Right atrium auricular region (tissue), 2 donors: ENCODE data around the gene SPATA7. TPM values are rescaled to one million over a fixed set of nuclear protein-coding genes. Genes with fewer than 3 reads are reported as not detected.
A peak's percentile ranks its signal among the peaks of the same experiment; 100 is the strongest.
"Not testable (repeated sequence)": the region's sequence is repeated elsewhere in the genome, so short reads cannot be mapped to it uniquely, and the experiment has no call there.

Source experiments
- DNase-seq: peaks from one replicate; pipeline ENCODE4 v3.0.0-alpha.2; 2019; ENCODE audit warnings: low spot score
- H3K27ac ChIP-seq, 2 donors: fragments of 200-600 bp; sonication (generic); 1 replicate in 1 of 2; 2 replicates in 1 of 2; pipeline ENCODE4 v1.5.1; 2016 to 2019
- H3K27me3 ChIP-seq, 2 donors: fragments of 200-600 bp; sonication (generic); one replicate each; pipeline versions ENCODE4 v1.5.1 to v1.6.0; 2017 to 2019
- H3K36me3 ChIP-seq: fragments of 200-600 bp; sonication (generic); one replicate; pipeline ENCODE4 v1.5.1; 2016
- H3K4me1 ChIP-seq, 2 donors: fragments of 200-600 bp; sonication (generic); one replicate each; pipeline versions ENCODE4 v1.5.1 to v1.6.0; 2017 to 2019
- H3K4me3 ChIP-seq, 2 donors: fragments of 200-600 bp; sonication (generic); 1 replicate in 1 of 2; 2 replicates in 1 of 2; pipeline ENCODE4 v1.5.1; 2017 to 2019; ENCODE audit warnings: mild to moderate bottlenecking in 1 of 2, moderate library complexity in 1 of 2
- H3K9me3 ChIP-seq, 2 donors: fragments of 200-600 bp; sonication (generic); one replicate each; pipeline ENCODE4 v1.5.1; 2019
- total RNA-seq, 2 donors: library from RNA; depleted of rRNA; stranded (reverse); fragments of >200 nt; gene quantifications; one replicate each; pipeline ENCODE4 v1.1.0, GENCODE V29; 2016
- TF ChIP-seq, protein P1 (sequence below), 2 donors: fragments of 200-600 bp; sonication (generic); IDR thresholded peaks; one replicate each; pipeline ENCODE4 v1.5.1; 2019; ENCODE audit warnings: antibody characterized with exemption in 2 of 2

The SPATA7 gene
- total RNA-seq, 2 donors from 2014 or later: 22.7 to 23.9 TPM

GRCh38 chr14:88364710-88365413, 20.6 kb upstream of the SPATA7 start:
- Histone ChIP-seq H3K4me1 (no peaks in the 10 kb centered on the region), H3K27ac (no peak overlapping the region), H3K9me3 (peaks cover 0 to 4% of the 10 kb centered on the region in 2 donors), H3K4me3 (no peak overlapping the region), H3K36me3 (no peaks in the 10 kb centered on the region), H3K27me3 (no peaks in the 10 kb centered on the region)
- TF ChIP-seq, protein P1, sequence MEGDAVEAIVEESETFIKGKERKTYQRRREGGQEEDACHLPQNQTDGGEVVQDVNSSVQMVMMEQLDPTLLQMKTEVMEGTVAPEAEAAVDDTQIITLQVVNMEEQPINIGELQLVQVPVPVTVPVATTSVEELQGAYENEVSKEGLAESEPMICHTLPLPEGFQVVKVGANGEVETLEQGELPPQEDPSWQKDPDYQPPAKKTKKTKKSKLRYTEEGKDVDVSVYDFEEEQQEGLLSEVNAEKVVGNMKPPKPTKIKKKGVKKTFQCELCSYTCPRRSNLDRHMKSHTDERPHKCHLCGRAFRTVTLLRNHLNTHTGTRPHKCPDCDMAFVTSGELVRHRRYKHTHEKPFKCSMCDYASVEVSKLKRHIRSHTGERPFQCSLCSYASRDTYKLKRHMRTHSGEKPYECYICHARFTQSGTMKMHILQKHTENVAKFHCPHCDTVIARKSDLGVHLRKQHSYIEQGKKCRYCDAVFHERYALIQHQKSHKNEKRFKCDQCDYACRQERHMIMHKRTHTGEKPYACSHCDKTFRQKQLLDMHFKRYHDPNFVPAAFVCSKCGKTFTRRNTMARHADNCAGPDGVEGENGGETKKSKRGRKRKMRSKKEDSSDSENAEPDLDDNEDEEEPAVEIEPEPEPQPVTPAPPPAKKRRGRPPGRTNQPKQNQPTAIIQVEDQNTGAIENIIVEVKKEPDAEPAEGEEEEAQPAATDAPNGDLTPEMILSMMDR (IDR thresholded peaks at IDR 0.05): no peak
- no peak for DNase-seq

- no peaks in the 10 kb centered on the region for H3K36me3 ChIP-seq
- H3K27ac ChIP-seq: no peak overlapping the region
- TF ChIP-seq, protein P1 (IDR thresholded peaks at IDR 0.05): no peak
- H3K27me3 ChIP-seq: no peaks in the 10 kb centered on the region
- no peak for DNase-seq
- H3K4me3 ChIP-seq: no peak overlapping the region
- H3K4me1 ChIP-seq: no peaks in the 10 kb centered on the region
- peaks cover 0 to 9% of the 10 kb centered on the region in 2 donors for H3K9me3 ChIP-seq
These were observed 16.0 kb upstream of the SPATA7 start for GRCh38 chr14:88369496-88369895.

- peaks cover 0 to 11% of the 10 kb centered on the region in 2 donors for H3K9me3 ChIP-seq
- no peak overlapping the region for H3K27ac ChIP-seq
- H3K27me3 ChIP-seq: no peaks in the 10 kb centered on the region
- H3K4me1 ChIP-seq: no peaks in the 10 kb centered on the region
- no peak overlapping the region for H3K4me3 ChIP-seq
- H3K36me3 ChIP-seq: no peaks in the 10 kb centered on the region
- DNase-seq: no peak
- TF ChIP-seq, protein P1 (IDR thresholded peaks at IDR 0.05): no peak
These were observed 5.6 kb upstream of the SPATA7 start for GRCh38 chr14:88379706-88380343.

- TF ChIP-seq, protein P1 (IDR thresholded peaks at IDR 0.05): peak in 1 of 2 donors; percentile 47
- Histone ChIP-seq H3K27me3 (no peaks in the 10 kb centered on the region), H3K4me3 (no peak overlapping the region), H3K9me3 (peaks cover 0 to 10% of the 10 kb centered on the region in 2 donors), H3K36me3 (no peaks in the 10 kb centered on the region), H3K4me1 (no peaks in the 10 kb centered on the region), H3K27ac (no peak overlapping the region)
- DNase-seq: no peak
These were observed 5.1 kb upstream of the SPATA7 start for GRCh38 chr14:88380405-88380804.

- H3K4me1 ChIP-seq, DNase-seq, H3K27me3 ChIP-seq, H3K36me3 ChIP-seq, H3K27ac ChIP-seq, H3K9me3 ChIP-seq, H3K4me3 ChIP-seq: not testable (repeated sequence)
These were observed 3.8 kb upstream of the SPATA7 start for GRCh38 chr14:88381634-88382033.

DNA sequence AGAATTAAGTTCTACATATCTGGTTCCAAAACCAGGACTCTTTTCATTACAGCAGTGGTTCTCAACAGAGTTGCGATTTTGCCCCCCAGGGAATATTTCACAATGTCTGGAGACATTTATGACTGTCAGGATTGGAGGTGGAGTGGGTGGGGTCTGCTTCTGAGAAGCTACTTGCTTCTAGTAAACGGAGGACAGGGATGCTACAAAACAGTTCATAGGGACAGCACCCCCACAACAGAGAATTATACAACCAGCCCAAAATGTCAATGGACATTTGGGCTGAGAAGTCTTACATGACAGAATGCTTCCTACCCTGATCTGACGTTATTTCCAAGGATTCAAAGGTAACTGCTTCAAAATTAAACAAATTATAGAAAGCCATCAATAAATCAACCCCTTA, 739 bp upstream of the SPATA7 start:
- Histone ChIP-seq H3K4me3 (peak overlapping the region; percentile 76 to 80), H3K4me1 (peaks cover 0 to 12% of the 10 kb centered on the region in 2 donors), H3K9me3 (no peaks in the 10 kb centered on the region), H3K36me3 (no peaks in the 10 kb centered on the region), H3K27ac (peak overlapping the region; percentile 84 to 86), H3K27me3 (no peaks in the 10 kb centered on the region)
- TF ChIP-seq, protein P1 (IDR thresholded peaks at IDR 0.05): no peak
- no peak for DNase-seq
